Measurements from ENCODE around the gene CD300LD.
"Not testable (repeated sequence)": the region's sequence is repeated elsewhere in the genome, so short reads cannot be mapped to it uniquely, and the experiment has no call there.

Gene CD300LD

DNA sequence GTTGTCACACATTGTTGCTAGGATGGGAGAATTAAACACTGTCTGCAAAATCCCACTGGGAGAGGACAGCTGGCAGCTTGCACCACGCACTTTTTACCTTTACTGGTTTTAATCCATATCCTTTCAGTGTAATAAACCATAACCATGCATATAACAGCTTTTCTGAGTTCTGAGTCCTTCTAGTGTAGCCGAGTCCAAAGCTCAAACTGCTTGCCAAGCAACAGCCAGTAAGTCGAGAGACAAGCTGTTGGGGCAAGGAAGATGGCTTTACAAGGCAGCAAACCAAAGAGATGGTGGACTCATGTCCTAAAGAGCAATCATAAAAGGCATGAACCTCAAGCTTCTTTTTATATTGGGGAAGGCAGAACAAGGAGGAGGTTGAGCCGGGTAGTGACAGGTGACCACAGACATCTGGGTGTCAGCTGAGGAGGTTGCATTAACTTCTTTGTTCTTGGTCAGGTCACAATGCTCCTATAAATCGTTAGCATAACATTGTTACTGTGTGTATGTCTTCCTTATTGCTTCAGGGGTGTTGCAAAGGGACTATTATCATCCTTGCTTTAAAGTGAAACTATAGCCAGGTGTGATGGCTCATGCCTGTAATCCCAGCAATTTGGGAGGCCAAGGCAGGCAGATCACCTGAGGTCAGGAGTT is 17.5 kb downstream of the CD300LD start:
- TF ChIP-seq, protein P1, sequence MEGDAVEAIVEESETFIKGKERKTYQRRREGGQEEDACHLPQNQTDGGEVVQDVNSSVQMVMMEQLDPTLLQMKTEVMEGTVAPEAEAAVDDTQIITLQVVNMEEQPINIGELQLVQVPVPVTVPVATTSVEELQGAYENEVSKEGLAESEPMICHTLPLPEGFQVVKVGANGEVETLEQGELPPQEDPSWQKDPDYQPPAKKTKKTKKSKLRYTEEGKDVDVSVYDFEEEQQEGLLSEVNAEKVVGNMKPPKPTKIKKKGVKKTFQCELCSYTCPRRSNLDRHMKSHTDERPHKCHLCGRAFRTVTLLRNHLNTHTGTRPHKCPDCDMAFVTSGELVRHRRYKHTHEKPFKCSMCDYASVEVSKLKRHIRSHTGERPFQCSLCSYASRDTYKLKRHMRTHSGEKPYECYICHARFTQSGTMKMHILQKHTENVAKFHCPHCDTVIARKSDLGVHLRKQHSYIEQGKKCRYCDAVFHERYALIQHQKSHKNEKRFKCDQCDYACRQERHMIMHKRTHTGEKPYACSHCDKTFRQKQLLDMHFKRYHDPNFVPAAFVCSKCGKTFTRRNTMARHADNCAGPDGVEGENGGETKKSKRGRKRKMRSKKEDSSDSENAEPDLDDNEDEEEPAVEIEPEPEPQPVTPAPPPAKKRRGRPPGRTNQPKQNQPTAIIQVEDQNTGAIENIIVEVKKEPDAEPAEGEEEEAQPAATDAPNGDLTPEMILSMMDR (IDR thresholded peaks at IDR 0.05; ENCODE audit: low read depth, low read length, missing control alignments): no peak
- H3K4me3 ChIP-seq (replicated peaks; ENCODE audit: low read depth, low read length): no peak overlapping the region
- no peak for DNase-seq (ENCODE audit: extremely low read depth, low read depth)

DNA sequence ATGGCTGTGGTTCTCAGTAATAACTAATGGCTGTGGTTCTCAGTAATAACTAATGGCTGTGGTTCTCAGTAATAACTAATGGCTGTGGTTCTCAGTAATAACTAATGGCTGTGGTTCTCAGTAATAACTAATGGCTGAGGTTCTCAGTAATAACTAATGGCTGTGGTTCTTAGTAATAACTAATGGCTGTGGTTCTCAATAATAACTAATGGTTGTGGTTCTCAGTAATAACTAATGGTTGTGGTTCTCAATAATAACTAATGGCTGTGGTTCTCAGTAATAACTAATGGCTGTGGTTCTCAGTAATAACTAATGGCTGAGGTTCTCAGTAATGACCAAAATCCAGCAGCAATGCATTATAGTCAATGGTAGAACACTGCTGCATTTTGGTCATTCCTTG is 18.4 kb downstream of the CD300LD start:
- not testable (repeated sequence) for DNase-seq (ENCODE audit: extremely low read depth, low read depth); H3K4me3 ChIP-seq (replicated peaks; ENCODE audit: low read depth, low read length)

DNA sequence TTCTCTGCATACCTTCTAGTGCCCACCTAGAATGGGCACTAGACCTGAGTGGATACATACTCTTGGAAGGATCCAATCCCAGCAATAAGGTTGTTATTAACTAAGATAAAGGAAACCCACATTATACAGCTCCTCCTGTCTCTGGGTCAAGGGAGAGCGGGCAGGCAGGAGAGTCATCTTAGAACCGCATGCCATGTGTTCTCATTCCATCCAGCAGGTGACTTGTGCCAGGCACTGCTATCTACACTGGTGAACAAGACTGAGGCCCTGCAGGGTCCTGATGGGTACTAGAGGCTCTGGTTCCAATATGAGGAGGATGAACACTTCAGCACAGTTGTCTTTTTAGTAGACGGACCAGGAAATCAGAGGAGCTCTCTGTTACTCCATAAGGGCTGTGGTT is 18.9 kb downstream of the CD300LD start:
- TF ChIP-seq, protein P1 (IDR thresholded peaks at IDR 0.05; ENCODE audit: low read depth, low read length, missing control alignments): no peak
- no peak overlapping the region for H3K4me3 ChIP-seq (replicated peaks; ENCODE audit: low read depth, low read length)
- DNase-seq (ENCODE audit: extremely low read depth, low read depth): no peak

DNA sequence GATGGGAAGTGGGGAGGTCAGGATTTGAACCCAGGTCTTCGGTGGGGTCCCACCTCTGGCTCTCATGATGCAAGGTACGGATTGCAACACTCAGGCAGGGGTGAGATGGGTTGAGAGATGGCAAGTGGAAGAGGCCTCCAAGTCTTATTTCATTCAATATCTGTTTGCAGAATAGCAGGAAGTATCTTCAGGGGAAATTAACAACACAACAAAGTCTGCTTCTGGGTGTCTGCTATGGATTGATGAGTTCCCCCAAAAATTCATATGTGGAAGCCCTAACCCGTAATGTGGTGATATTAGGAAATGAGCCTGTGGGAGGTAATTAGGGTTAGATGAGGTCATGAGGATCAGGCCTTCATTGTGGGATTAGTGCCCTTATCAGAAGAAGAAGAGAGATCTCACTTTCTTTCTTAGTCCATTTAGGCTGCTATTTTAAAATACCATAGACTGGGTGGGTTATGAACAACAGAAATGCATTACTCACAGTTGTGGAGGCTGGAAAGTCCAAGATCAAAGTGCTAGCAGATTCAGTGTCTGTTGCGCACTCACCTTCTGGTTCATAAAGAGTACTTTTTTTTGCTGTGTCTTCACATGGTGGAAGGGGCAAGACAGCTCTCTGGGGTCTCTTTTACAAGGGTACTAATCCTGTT is 20.3 kb downstream of the CD300LD start:
- H3K4me3 ChIP-seq (replicated peaks; ENCODE audit: low read depth, low read length): no peak overlapping the region
- DNase-seq (ENCODE audit: extremely low read depth, low read depth): no peak
- TF ChIP-seq, protein P1 (IDR thresholded peaks at IDR 0.05; ENCODE audit: low read depth, low read length, missing control alignments): no peak

DNA sequence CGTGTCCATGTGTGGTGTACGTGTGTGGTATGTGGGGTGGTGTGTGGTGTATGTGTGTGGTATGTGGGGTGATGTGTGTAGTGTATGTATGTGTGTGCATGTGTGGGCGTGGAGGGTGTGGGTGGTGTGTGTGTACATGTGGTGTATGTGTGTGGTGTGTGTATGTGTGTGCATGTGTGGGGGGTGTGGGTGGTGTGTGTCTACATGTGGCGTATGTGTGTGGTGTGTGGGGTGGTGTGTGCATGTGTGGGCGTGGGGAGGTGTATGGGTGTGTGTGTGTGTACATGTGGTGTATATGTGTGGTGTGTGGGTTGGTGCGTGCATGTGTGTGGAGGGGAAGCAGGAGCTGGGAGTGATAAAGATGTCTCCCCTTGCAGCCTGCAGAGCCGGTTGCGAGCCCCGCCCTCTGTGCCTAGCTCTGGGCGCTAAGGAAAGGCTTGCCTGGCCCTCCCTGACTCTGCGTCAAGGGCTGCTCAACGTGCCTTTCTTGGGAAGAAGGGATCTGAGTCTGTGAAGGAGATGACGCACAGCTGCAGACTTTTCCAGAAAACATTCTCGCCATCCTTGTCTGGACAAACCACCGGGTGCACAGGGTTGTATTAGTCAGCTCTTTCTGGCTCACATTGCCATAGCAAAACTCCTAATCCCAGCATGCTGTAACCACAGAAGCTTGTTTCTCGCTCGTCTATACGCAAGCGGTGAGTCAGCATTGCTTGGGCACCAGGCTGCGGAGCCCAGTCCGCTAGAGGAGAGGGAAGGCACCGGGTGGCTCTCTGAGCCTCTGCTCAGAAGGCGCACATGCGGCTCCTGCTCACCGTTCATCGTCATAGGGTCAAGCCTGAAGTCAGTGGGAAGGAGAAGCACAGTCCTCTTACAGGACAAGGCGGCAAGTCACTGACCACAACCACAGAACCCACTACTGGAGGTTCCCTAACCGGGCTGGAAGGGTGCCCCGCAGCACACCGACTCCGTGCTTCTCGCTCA is 22.8 kb downstream of the CD300LD start:
- TF ChIP-seq, protein P1 (IDR thresholded peaks at IDR 0.05; ENCODE audit: low read depth, low read length, missing control alignments): no peak
- peak; percentile 17 for DNase-seq (ENCODE audit: extremely low read depth, low read depth)
- H3K4me3 ChIP-seq (replicated peaks; ENCODE audit: low read depth, low read length): no peak overlapping the region

DNA sequence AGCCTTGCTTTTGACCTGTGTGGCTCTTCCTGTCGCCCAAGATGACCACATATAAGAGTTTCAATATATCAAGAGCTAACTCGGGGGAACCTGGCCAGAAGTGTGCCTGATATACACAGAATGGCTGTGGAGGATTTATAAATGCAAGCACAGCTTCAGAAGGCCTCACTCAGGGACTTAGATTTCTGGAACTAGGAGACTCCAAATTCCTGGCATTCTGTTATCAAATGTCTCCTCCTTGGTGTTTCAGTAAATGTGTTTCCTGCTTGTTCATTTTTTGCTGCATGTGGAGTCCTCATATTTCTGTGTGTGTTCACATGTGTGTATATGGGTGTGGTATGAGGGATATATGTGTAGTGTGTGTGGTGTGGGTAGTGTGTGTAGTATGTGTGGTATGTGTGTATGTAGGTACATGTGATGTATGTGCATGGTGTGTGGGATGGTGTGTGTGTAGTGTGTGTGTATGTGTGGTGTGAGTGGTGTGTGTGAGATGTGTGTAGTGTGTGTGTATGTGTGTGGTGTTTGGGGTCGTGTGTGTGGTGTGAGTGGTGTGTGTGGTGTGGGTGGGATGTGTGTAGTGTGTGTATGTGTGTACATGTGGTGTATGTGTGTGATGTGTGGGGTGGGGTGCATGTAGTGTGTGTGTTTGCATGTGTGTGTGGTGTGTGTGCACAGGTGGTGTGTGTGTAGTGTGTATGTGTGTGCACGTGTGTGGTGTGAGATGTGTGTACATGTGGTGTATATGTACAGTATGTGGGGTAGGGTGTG is 23.8 kb downstream of the CD300LD start:
- H3K4me3 ChIP-seq (replicated peaks; ENCODE audit: low read depth, low read length): no peak overlapping the region
- DNase-seq (ENCODE audit: extremely low read depth, low read depth): no peak

More for the DNA sequence above, 23.8 kb downstream of the CD300LD start:
- TF ChIP-seq, protein P1 (IDR thresholded peaks at IDR 0.05; ENCODE audit: low read depth, low read length, missing control alignments): no peak
